PFSK-1 (cell line): Measurements from ENCODE around the gene GNAO1.

Source experiments
- FOXP2 ChIP-seq: optimal IDR thresholded peaks from 2 replicates; pipeline ENCODE3; 2011; ENCODE audit warnings: borderline replicate concordance, control low read depth, inconsistent platforms; ENCODE audit not compliant: insufficient read depth; ENCODE audit errors: extremely low read length, extremely low read depth
- POLR2AphosphoS5 ChIP-seq: IDR thresholded peaks from 2 replicates; pipeline ENCODE4 v1.6.1; 2012; ENCODE audit warnings: low read depth, mild to moderate bottlenecking, control low read depth, low read length, moderate library complexity
- SIN3A ChIP-seq: IDR thresholded peaks from 2 replicates; pipeline ENCODE4 v1.6.1; 2012; ENCODE audit warnings: mild to moderate bottlenecking, low read length, moderate library complexity, borderline replicate concordance; ENCODE audit not compliant: insufficient read depth
- TAF1 ChIP-seq: IDR thresholded peaks from 2 replicates; pipeline ENCODE4 v1.6.1; 2012; ENCODE audit warnings: low read length, control low read depth, borderline replicate concordance; ENCODE audit not compliant: insufficient read depth
- TF ChIP-seq, protein P1 (sequence below), 2 experiments: IDR thresholded peaks; 2 replicates each; pipeline versions ENCODE4 v1.6.1 to v1.8.0; 2011 to 2012; ENCODE audit warnings: low read depth in 2 of 2, low read length in 2 of 2, control low read depth in 1 of 2, inconsistent platforms in 1 of 2, mild to moderate bottlenecking in 1 of 2, moderate library complexity in 1 of 2; ENCODE audit not compliant: insufficient read depth in 1 of 2

GNAO1 gene

DNA sequence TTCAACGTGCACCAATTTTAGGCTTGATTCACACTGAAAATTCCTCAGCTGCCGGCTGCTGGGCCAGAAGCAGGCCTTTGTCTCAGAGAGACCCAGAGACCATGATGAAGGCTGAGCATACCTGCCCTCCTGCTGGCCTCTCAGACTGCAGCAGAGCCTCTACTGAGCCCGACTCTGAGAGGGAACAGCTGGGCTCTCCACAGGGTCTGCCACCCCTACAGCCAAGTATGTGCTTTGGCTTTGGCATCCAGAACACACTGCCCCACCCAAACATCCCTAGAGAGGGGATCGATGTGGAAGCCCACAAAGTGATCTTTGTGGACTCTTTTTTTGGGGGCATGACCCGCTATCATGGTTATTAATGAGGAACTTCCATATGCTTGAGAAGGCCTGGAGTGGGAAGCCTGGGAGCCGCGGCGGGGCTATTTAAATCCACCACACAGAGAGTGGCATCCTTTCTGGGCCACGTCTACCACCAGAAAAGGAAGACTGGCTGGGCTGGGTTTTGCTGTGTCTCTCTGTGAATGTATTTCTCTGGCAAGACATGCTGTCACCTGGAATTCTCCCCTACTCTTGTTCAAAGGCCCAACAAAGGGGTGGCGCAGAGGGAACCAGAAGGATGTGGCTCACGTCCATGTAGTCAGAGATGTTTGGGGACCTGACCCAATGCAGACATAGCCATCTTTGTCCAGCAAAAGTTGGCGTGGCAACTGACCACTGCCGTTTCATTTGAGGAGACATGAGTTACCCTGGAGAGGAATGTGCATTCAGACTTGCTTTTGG lies 69.3 kb downstream of the GNAO1 start:
- TF ChIP-seq TAF1 (no peak), FOXP2 (no peak), SIN3A (no peak), POLR2AphosphoS5 (no peak)
- TF ChIP-seq, protein P1, sequence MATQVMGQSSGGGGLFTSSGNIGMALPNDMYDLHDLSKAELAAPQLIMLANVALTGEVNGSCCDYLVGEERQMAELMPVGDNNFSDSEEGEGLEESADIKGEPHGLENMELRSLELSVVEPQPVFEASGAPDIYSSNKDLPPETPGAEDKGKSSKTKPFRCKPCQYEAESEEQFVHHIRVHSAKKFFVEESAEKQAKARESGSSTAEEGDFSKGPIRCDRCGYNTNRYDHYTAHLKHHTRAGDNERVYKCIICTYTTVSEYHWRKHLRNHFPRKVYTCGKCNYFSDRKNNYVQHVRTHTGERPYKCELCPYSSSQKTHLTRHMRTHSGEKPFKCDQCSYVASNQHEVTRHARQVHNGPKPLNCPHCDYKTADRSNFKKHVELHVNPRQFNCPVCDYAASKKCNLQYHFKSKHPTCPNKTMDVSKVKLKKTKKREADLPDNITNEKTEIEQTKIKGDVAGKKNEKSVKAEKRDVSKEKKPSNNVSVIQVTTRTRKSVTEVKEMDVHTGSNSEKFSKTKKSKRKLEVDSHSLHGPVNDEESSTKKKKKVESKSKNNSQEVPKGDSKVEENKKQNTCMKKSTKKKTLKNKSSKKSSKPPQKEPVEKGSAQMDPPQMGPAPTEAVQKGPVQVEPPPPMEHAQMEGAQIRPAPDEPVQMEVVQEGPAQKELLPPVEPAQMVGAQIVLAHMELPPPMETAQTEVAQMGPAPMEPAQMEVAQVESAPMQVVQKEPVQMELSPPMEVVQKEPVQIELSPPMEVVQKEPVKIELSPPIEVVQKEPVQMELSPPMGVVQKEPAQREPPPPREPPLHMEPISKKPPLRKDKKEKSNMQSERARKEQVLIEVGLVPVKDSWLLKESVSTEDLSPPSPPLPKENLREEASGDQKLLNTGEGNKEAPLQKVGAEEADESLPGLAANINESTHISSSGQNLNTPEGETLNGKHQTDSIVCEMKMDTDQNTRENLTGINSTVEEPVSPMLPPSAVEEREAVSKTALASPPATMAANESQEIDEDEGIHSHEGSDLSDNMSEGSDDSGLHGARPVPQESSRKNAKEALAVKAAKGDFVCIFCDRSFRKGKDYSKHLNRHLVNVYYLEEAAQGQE (IDR thresholded peaks at IDR 0.05; ENCODE audit: insufficient read depth in 1 of 2, low read depth in 2 of 2, low read length in 2 of 2): no peak

DNA sequence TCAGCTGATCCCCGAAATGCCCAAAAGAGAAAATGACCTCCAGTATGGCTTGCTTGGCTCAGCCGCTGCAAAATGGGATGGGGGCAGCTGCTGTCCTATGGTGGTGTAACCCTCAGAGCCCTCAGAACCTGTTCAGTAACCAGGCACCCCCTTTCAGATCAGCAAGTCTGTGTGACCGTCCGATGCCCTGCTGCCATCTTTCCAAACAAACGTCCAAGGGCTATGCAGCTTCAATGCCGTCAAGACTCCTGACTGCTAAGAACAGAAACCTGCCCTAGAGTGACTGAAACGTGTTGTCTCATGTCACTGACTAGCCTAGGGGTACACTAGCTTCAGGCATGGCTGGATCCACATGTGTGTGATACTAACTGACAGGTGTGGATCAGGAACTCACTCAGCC lies 70.4 kb downstream of the GNAO1 start:
- no peak for TF ChIP-seq FOXP2
- no peak for TF ChIP-seq SIN3A
- no peak for TF ChIP-seq POLR2AphosphoS5
- no peak for TF ChIP-seq TAF1
- TF ChIP-seq, protein P1 (IDR thresholded peaks at IDR 0.05; ENCODE audit: insufficient read depth in 1 of 2, low read depth in 2 of 2, low read length in 2 of 2): no peak

DNA sequence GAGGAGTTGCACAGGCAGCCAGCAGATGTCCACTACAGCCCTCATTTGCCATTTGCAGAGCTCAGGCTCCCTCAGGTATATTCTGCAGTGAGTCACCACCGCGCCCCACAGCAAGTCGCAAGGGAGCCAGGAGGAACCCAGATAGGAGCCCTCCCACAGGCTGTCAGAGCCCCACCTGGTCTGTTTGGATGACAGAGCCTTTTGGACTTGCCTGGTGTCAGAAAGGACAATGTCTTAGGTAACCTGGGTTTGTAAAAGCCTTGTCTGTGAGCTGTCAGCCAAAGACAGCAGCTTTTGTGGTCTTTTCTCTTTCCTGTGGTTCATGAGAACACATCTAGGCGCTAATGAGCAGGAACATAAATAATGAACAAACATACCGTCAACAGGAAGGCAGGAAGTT lies 70.9 kb downstream of the GNAO1 start:
- TF ChIP-seq FOXP2: no peak
- TF ChIP-seq POLR2AphosphoS5: no peak
- TF ChIP-seq, protein P1 (IDR thresholded peaks at IDR 0.05; ENCODE audit: insufficient read depth in 1 of 2, low read depth in 2 of 2, low read length in 2 of 2): no peak
- TF ChIP-seq TAF1: no peak
- TF ChIP-seq SIN3A: no peak

- TF ChIP-seq TAF1 (no peak), POLR2AphosphoS5 (no peak), FOXP2 (no peak), SIN3A (no peak)
- TF ChIP-seq, protein P1 (IDR thresholded peaks at IDR 0.05; ENCODE audit: insufficient read depth in 1 of 2, low read depth in 2 of 2, low read length in 2 of 2): no peak
Observed at GRCh38 chr16:56262551-56263245, 71.4 kb downstream of the GNAO1 start.
